Right lobe of liver (tissue), 4 donors: ENCODE measurements around the gene BARHL1.

Experiments used
- CTCF ChIP-seq, 4 donors: fragments of 200-600 bp in 3 of 4; fragments of 450-650 bp in 1 of 4; IDR thresholded peaks; one replicate each; pipeline versions ENCODE4 v1.5.1 to v1.8.0; 2016 to 2022; ENCODE audit warnings: antibody characterized with exemption in 4 of 4, mild to moderate bottlenecking in 2 of 4
- POLR2A ChIP-seq: fragments of 450-650 bp; IDR thresholded peaks from one replicate; pipeline ENCODE4 v1.6.1; 2017; ENCODE audit warnings: antibody characterized with exemption, mild to moderate bottlenecking
- donor health status: DM: no; HTN: no; CAD: no.
- donor health status: DM: no; HTN: no; CAD: no.
- donor health status: DM: no; HTN: yes; CAD: no.

- no peak for TF ChIP-seq CTCF (IDR thresholded peaks at IDR 0.05)
- TF ChIP-seq POLR2A: no peak
Observed at GRCh38 chr9:132594412-132594811, 12.0 kb downstream of the BARHL1 start.
